Breast epithelium (tissue), 4 donors: ENCODE results near the gene DHRS3. TPM values are rescaled to one million over a fixed set of nuclear protein-coding genes. Genes with fewer than 3 reads are reported as not detected.

ENCODE experiments used
- DNase-seq, 2 donors: peaks; one replicate each; pipeline ENCODE4 v3.0.0-alpha.2; 2019; ENCODE audit warnings: low spot score in 2 of 2
- H3K27ac ChIP-seq, 2 donors: fragments of 200-600 bp; sonication (generic) in 1 of 2; one replicate each; pipeline ENCODE4 v1.5.1; 2016 to 2019; ENCODE audit warnings: mild to moderate bottlenecking in 1 of 2
- H3K27me3 ChIP-seq, 2 donors: fragments of 200-600 bp; sonication (generic) in 1 of 2; one replicate each; pipeline versions ENCODE4 v1.5.1 to v1.6.0; 2017 to 2019; ENCODE audit warnings: control low read depth in 1 of 2, mild to moderate bottlenecking in 1 of 2
- H3K36me3 ChIP-seq: fragments of 200-600 bp; one replicate; pipeline ENCODE4 v1.5.1; 2019
- H3K4me1 ChIP-seq, 2 donors: fragments of 200-600 bp; sonication (generic); one replicate each; pipeline ENCODE4 v1.5.1; 2016 to 2019; ENCODE audit warnings: control low read depth in 1 of 2
- H3K4me3 ChIP-seq, 3 donors: fragments of 200-600 bp; sonication (generic); 1 replicate in 2 of 3; 2 replicates in 1 of 3; pipeline ENCODE4 v1.5.1; 2016 to 2019; ENCODE audit warnings: mild to moderate bottlenecking in 3 of 3, moderate library complexity in 2 of 3
- H3K9me3 ChIP-seq, 2 donors: fragments of 200-600 bp; sonication (generic) in 1 of 2; one replicate each; pipeline ENCODE4 v1.5.1; 2016 to 2019; ENCODE audit warnings: control low read depth in 1 of 2
- CTCF ChIP-seq, 3 donors: fragments of 450-650 bp; IDR thresholded peaks; one replicate each; pipeline ENCODE4 v1.5.1; 2016 to 2017; ENCODE audit warnings: antibody characterized with exemption in 3 of 3, mild to moderate bottlenecking in 3 of 3, moderate library complexity in 3 of 3
- POLR2A ChIP-seq: fragments of 450-650 bp; IDR thresholded peaks from one replicate; pipeline ENCODE4 v1.6.1; 2016; ENCODE audit warnings: antibody characterized with exemption, mild to moderate bottlenecking, moderate library complexity
- POLR2AphosphoS5 ChIP-seq, 3 donors: sonication (generic); formaldehyde crosslinking; IDR thresholded peaks; one replicate each; pipeline ENCODE4 v1.6.1; 2017; ENCODE audit warnings: antibody characterized with exemption in 3 of 3
- intact Hi-C: fragments of 100-400 bp; cut with DNase I; formaldehyde crosslinking; loops from one replicate; pipeline ENCODE4 v1.15.1; 2023; ENCODE audit warnings: low total_unique reads
- total RNA-seq, 3 donors: library from RNA; depleted of rRNA; stranded (reverse); fragments of >200 nt; gene quantifications; one replicate each; pipeline ENCODE4 v1.1.0, GENCODE V29; 2016

DHRS3 gene
- total RNA-seq, 3 donors from 2014 or later: 109 to 151 (median 117) TPM

- H3K4me3 ChIP-seq: no peak overlapping the region
- no peak for TF ChIP-seq POLR2AphosphoS5 (IDR thresholded peaks at IDR 0.05)
- TF ChIP-seq CTCF (IDR thresholded peaks at IDR 0.05): no peak
- no peak for TF ChIP-seq POLR2A
- intact Hi-C loops: no loop called here
- H3K9me3 ChIP-seq: no peaks in the 10 kb centered on the region
- no peaks in the 10 kb centered on the region for H3K36me3 ChIP-seq
- H3K4me1 ChIP-seq: no peaks in the 10 kb centered on the region
- H3K27ac ChIP-seq: peak overlapping the region; percentile 25 to 68
- DNase-seq: no peak
- no peaks in the 10 kb centered on the region for H3K27me3 ChIP-seq
Measured at GRCh38 chr1:12573015-12573825, 44.8 kb downstream of the DHRS3 start.

- H3K4me3 ChIP-seq: no peak overlapping the region
- no peaks in the 10 kb centered on the region for H3K27me3 ChIP-seq
- TF ChIP-seq POLR2A (no peak), CTCF (IDR thresholded peaks at IDR 0.05) (no peak), POLR2AphosphoS5 (IDR thresholded peaks at IDR 0.05) (no peak)
- no peaks in the 10 kb centered on the region for H3K9me3 ChIP-seq
- H3K27ac ChIP-seq: peak overlapping the region in 1 of 2 donors; percentile 68
- intact Hi-C loops: no loop called here
- no peaks in the 10 kb centered on the region for H3K36me3 ChIP-seq
- no peaks in the 10 kb centered on the region for H3K4me1 ChIP-seq
- DNase-seq: no peak
Measured at GRCh38 chr1:12572522-12572921, 45.5 kb downstream of the DHRS3 start.

GRCh38 chr1:12570291-12570690 is 47.7 kb downstream of the DHRS3 start:
- intact Hi-C loops: no loop called here
- Histone ChIP-seq H3K4me1 (no peaks in the 10 kb centered on the region), H3K4me3 (no peak overlapping the region), H3K27me3 (no peaks in the 10 kb centered on the region), H3K36me3 (no peaks in the 10 kb centered on the region), H3K27ac (no peak overlapping the region), H3K9me3 (no peaks in the 10 kb centered on the region)
- TF ChIP-seq POLR2A (no peak), CTCF (IDR thresholded peaks at IDR 0.05) (no peak), POLR2AphosphoS5 (IDR thresholded peaks at IDR 0.05) (no peak)
- no peak for DNase-seq

- Histone ChIP-seq H3K4me1 (no peaks in the 10 kb centered on the region), H3K27ac (no peak overlapping the region), H3K36me3 (no peaks in the 10 kb centered on the region), H3K27me3 (no peaks in the 10 kb centered on the region), H3K4me3 (no peak overlapping the region), H3K9me3 (peaks cover 4 to 6% of the 10 kb centered on the region in 2 donors)
- no peak for DNase-seq
- TF ChIP-seq POLR2A: no peak
- TF ChIP-seq POLR2AphosphoS5 (IDR thresholded peaks at IDR 0.05): no peak
- no peak for TF ChIP-seq CTCF (IDR thresholded peaks at IDR 0.05)
- intact Hi-C loops: no loop called here
Measured at GRCh38 chr1:12568009-12568767, 49.8 kb downstream of the DHRS3 start.

- H3K9me3 ChIP-seq: peaks cover 7 to 8% of the 10 kb centered on the region in 2 donors
- DNase-seq: no peak
- peak overlapping the region in 1 of 2 donors; percentile 7 for H3K27ac ChIP-seq
- intact Hi-C loops: no loop called here
- no peaks in the 10 kb centered on the region for H3K27me3 ChIP-seq
- no peaks in the 10 kb centered on the region for H3K36me3 ChIP-seq
- no peak for TF ChIP-seq POLR2AphosphoS5 (IDR thresholded peaks at IDR 0.05)
- no peak for TF ChIP-seq POLR2A
- TF ChIP-seq CTCF (IDR thresholded peaks at IDR 0.05): no peak
- H3K4me1 ChIP-seq: no peaks in the 10 kb centered on the region
- no peak overlapping the region for H3K4me3 ChIP-seq
Measured at GRCh38 chr1:12567288-12567819, 50.7 kb downstream of the DHRS3 start.
